Hematopoietic multipotent progenitor cell treated with erythropoietin and hydrocortisone succinate and interleukin-3 and kit ligand, for 17 days (in vitro differentiated cells): ENCODE measurements around the gene CDH13.

Source experiments
- DNase-seq: peaks from one replicate; pipeline ENCODE4 v3.0.0-alpha.2; 2015; ENCODE audit warnings: low spot score

The CDH13 gene

DNA sequence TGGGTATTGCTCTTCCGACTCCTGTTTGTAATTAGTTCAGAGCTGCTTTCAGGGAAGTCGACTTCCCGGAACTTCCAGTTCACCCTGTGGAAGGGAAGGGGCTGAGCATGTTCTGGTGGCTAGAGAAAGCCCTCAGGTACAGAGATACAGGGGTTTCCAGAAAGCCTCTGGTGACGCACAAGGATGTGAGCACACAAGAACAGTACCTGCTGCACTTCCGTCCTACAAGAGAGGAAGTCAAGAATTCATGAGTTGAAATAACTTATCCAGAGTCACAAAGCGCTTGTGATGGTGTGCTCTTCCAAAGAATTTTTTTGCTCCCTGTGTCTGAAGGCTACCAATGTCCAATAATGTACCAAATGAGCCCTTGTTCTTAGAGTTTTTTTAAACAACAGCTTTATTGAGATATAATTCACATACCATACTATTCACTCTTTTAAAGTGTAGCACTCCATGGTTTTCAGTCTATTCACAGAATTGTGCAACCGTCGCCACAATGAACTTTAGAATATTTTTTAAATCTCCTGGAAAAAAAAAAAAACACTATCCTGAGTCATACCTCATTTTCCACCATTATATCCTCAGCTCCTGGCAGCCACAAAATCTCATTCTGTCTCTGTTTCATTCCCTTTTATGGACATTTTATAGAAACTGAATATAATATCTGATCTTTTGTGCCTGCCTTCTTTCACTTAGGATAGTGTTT, 327.6 kb downstream of the CDH13 start:
- no peak for DNase-seq

DNA sequence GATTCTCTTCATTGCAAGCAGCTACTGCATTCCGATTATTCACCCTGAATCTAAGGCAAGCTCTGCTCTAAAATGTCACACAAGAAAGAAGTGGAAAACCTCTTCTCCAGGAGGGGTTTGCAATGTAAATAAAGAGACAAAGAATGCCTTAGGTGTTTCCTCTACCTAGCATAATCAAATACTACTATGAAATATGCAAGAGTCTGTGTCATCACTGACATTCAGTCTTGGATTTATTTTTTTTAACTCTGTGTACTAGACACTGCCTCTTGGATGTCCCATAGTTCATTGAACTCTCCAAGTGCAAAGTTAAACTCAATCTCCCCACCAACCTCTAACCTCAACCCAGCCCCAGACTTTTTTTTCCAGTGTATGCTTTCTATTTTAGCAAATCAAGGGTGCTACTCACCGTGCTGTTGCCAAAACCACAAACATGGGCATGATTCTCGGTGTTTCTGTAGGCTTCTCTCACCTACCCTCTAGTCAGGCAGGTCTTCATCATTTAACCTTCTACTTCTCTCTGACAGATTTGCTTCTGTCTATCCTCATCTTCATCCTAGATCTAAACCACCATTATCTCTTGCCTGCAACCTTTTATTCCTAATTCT, 329.1 kb downstream of the CDH13 start:
- DNase-seq, result no peak

GRCh38 chr16:82957212-82957611, 330.4 kb downstream of the CDH13 start:
- DNase-seq, result no peak

- DNase-seq, result no peak
Observed at GRCh38 chr16:82960918-82961317, 334.1 kb downstream of the CDH13 start.

GRCh38 chr16:82963653-82964052, 336.9 kb downstream of the CDH13 start:
- no peak for DNase-seq

DNA sequence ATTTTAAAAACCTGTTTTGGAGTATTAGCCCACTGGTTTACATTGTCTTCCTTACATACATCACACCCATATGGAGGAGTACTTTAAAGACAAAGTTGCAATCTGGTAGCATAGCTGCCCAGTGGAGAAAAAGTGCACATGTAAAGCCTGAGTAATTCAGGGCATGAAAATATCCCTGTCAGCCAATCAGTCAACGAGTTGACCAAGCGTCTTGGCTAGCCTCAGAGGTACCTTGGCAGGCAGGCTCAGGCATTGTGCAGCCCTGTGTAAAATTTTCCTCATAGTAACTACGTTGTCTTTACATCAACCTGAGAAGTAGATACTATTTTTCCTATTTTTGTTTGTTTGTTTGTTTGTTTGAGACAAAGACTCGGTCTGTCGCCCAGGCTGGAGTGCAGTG, 339.0 kb downstream of the CDH13 start:
- no peak for DNase-seq

GRCh38 chr16:82967424-82967823, 340.7 kb downstream of the CDH13 start:
- DNase-seq, result no peak

GRCh38 chr16:82971126-82971525, 344.4 kb downstream of the CDH13 start:
- no peak for DNase-seq

GRCh38 chr16:82972331-82972919, 345.7 kb downstream of the CDH13 start:
- no peak for DNase-seq

DNA sequence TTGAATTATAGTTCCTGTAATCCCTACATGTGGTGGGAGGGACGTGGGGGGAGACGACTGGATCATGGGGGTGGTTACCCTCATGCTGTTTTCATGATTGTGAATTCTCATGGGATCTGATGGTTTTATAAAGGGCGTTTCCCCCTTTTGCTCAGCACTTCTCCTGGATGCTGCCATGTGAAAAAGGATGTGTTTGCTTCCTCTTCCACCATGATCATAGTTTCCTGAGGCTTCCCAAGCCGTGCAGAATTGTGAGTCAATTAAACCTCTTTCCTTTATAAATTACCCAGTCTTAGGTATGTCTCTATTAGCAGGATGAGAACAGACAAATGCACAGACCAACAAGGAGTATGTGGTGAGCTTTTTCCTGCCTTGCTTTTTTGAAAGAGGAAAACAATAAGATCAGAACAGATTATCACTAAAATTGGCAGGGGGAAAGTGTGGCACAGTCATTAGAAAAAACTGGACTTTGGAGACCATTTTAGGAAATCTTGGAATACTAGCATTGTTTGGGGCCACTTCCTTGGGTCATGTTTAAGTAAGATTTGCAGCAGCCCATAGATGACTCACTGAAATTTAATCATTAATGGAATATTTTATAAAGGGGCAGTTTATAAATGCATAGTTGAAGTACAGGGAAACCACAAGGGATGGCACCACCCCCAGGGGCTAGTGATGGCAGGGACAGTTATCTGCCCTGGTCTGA, 352.8 kb downstream of the CDH13 start:
- DNase-seq, result no peak

- no peak for DNase-seq
Observed at GRCh38 chr16:82980810-82981209, 354.0 kb downstream of the CDH13 start.

DNA sequence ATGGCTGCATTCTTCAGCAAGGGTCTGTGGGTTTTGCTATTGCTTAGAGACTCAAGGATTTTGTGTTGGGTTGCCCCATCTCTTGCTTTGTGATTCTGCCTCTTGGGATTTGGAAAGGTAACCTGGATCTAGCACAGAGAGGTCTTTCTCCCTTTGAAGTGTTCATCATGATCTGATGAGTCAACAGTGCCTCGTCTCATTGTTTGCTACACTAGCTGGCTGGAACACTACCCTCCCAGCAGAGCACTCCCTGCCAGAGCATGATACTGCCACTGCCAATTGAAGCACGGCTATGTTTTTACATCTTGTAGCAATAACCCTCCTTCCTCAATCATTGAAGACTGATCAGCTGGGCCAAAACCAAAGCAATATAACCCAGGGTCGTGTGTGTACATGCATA, 361.0 kb downstream of the CDH13 start:
- DNase-seq, result no peak

DNA sequence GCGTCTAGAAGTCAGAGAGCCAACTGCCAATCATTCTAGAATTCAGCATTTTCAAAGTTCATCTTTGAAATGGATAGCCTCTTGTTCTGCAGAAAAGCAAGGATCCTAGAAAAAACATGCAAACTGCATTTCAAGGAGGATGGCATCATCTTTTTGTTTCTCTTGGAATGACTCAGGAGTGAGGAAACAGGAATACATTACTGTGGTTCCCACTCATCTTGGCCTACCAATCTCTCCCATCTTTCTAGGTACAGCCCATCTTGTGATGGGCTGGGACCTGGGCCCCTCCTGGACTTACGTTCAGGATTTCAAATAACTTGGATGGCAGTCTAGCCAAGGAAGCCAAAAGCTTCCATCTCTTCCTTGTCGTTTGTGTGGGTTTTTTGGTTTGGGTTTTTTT, 363.4 kb downstream of the CDH13 start:
- DNase-seq, result no peak

DNA sequence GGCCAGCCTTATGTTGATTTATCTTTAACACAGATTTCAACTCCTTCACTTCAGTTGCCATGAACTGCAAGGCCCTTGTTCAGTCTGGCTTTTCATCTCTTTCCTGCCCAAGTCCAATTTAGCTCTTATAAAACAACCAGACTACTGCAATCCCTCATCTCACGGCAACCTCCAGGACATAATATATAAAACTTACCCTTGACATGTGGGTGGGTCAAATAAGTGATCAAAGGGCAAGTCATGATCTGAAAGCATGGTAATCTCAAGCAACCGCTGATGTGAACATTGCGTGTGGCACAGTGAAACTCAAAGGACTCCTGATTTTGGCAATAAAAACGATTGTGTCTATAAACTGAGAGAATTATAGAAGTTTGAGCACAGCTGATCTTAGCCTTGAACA, 364.6 kb downstream of the CDH13 start:
- DNase-seq, result no peak

GRCh38 chr16:82991966-82992675, 365.4 kb downstream of the CDH13 start:
- no peak for DNase-seq

- DNase-seq, result no peak
Observed at GRCh38 chr16:82992786-82993185, 366.0 kb downstream of the CDH13 start.

DNA sequence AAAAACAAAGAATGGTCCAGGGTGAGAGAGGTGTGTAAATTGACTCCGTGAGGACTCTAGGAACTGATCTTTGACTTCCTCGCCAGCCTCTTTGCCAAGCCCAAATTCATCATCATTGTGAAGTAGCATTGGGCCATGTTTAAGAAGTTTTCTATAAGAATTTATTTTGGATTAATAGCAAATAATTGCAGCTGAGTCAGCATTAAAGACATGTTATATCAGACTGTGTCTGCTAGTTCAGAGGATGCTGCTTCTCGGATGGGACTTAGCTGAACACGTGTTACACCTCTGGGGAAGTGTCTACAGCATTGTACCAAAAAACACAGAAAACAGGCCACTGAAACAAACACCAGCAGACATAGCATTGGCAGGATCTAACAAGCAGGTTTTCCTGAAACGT, 366.6 kb downstream of the CDH13 start:
- no peak for DNase-seq

GRCh38 chr16:82993926-82994325, 367.2 kb downstream of the CDH13 start:
- DNase-seq, result no peak

DNA sequence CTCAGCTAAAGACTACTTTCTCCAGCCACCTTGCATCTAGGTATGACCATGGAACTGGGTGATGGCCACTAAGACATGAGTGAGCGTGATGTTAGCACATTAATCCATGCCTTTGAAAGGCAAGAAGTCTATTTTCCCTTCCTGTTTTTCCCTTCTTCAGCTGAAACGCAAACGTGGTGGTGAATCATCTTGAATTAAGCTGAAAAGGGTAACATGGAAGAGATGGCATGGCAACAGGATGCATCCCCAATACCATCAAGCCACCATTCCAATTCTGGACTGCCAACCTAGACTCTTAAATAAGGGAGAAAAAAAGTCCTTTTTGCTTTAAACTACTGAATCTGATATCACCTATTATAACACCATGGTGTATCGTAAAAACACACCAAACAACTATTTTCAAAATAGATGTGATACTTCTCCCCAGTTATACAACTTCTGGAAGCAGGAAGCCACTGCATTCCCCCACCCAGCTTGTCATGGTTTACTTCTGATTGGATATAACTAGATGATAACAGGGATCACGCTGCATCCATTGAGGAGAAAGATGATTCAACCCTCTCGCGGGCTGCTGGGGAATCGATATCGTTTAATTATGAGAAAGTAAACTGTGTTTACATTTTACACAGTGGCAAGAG, 368.6 kb downstream of the CDH13 start:
- DNase-seq, result no peak

- no peak for DNase-seq
Observed at GRCh38 chr16:82995924-82996441, 369.2 kb downstream of the CDH13 start.

DNA sequence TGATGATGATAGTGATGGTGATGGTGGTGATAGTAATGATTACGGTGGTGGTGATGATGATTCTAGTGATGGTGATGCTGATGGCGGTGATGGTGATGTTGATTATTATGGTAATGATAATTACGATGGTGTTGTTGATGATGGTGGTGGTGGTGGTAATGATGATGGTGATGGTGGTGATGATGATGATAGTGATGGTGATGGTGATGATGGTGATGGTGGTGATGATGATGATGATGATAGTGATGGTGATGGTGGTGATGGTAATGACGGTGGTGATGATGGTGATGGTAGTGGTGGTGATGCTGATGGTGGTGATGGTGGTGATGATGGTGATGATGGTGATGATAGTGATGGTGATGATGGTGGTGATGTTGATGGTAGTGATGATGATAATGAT, 370.0 kb downstream of the CDH13 start:
- no peak for DNase-seq

GRCh38 chr16:82999711-83000110, 372.9 kb downstream of the CDH13 start:
- no peak for DNase-seq
